Thyroid gland (tissue), 4 donors: Measurements from ENCODE around the gene PRODH2. TPM values are rescaled to one million over a fixed set of nuclear protein-coding genes. Genes with fewer than 3 reads are reported as not detected.

Source experiments
- DNase-seq, 2 donors: peaks; one replicate each; pipeline ENCODE4 v3.0.0-alpha.2; 2019
- H3K27ac ChIP-seq, 3 donors: fragments of 200-600 bp; sonication (generic); 1 replicate in 2 of 3; 2 replicates in 1 of 3; pipeline ENCODE4 v1.5.1; 2016 to 2019; ENCODE audit warnings: mild to moderate bottlenecking in 1 of 3, moderate library complexity in 1 of 3
- H3K27me3 ChIP-seq: fragments of 200-600 bp; sonication (generic); one replicate; pipeline ENCODE4 v1.5.1; 2019
- H3K36me3 ChIP-seq, 2 donors: fragments of 200-600 bp; sonication (generic); one replicate each; pipeline ENCODE4 v1.5.1; 2016 to 2019
- H3K4me1 ChIP-seq, 2 donors: fragments of 200-600 bp; sonication (generic); one replicate each; pipeline ENCODE4 v1.5.1; 2017 to 2019
- H3K4me3 ChIP-seq, 3 donors: fragments of 200-600 bp; sonication (generic); replicated peaks in 1 of 3; 1 replicate in 2 of 3; 2 replicates in 1 of 3; pipeline ENCODE4 v1.5.1; 2016; ENCODE audit warnings: mild to moderate bottlenecking in 1 of 3
- H3K9me3 ChIP-seq: fragments of 200-600 bp; sonication (generic); one replicate; pipeline ENCODE4 v1.5.1; 2017
- POLR2A ChIP-seq, 2 donors: fragments of 450-650 bp; IDR thresholded peaks; one replicate each; pipeline ENCODE4 v1.6.1; 2017; ENCODE audit warnings: antibody characterized with exemption in 2 of 2, mild to moderate bottlenecking in 2 of 2, moderate library complexity in 1 of 2
- WGBS, 2 donors: methylation state at CpG; one replicate each; pipeline ENCODE4 v1.1.5; 2017; 5-methylcytosine and 5-hydroxymethylcytosine counted together
- intact Hi-C: fragments of 100-400 bp; cut with DNase I; formaldehyde crosslinking; loops from one replicate; pipeline ENCODE4 v1.15.1; 2023
- total RNA-seq, 4 donors: library from RNA; depleted of rRNA; stranded (reverse); fragments of >200 nt; gene quantifications; one replicate each; pipeline ENCODE4 v1.2.3, GENCODE V29; 2016
- TF ChIP-seq, protein P1 (sequence below), 6 experiments: fragments of 200-600 bp in 3 of 6; fragments of 450-650 bp in 3 of 6; sonication (generic) in 3 of 6; IDR thresholded peaks; one replicate each; pipeline ENCODE4 v1.5.1; 2016 to 2019; ENCODE audit warnings: antibody characterized with exemption in 6 of 6, mild to moderate bottlenecking in 2 of 6, inconsistent platforms in 1 of 6, moderate library complexity in 1 of 6

The PRODH2 gene
- total RNA-seq, 4 donors from 2014 or later, result not detected

GRCh38 chr19:35755131-35755549 lies 57.5 kb downstream of the PRODH2 start:
- 47 to 55% methylated on average over 15 to 16 of the region's 17 CpGs for WGBS, 2 donors
- TF ChIP-seq, protein P1, sequence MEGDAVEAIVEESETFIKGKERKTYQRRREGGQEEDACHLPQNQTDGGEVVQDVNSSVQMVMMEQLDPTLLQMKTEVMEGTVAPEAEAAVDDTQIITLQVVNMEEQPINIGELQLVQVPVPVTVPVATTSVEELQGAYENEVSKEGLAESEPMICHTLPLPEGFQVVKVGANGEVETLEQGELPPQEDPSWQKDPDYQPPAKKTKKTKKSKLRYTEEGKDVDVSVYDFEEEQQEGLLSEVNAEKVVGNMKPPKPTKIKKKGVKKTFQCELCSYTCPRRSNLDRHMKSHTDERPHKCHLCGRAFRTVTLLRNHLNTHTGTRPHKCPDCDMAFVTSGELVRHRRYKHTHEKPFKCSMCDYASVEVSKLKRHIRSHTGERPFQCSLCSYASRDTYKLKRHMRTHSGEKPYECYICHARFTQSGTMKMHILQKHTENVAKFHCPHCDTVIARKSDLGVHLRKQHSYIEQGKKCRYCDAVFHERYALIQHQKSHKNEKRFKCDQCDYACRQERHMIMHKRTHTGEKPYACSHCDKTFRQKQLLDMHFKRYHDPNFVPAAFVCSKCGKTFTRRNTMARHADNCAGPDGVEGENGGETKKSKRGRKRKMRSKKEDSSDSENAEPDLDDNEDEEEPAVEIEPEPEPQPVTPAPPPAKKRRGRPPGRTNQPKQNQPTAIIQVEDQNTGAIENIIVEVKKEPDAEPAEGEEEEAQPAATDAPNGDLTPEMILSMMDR (IDR thresholded peaks at IDR 0.05), result no peak

GRCh38 chr19:35754370-35755130 lies 58.1 kb downstream of the PRODH2 start:
- no peak overlapping the region for H3K4me3 ChIP-seq
- H3K9me3 ChIP-seq, result no peaks in the 10 kb centered on the region
- H3K27ac ChIP-seq, result peak overlapping the region; percentile 30 to 58 (median 52)
- H3K4me1 ChIP-seq, result peaks cover 13 to 25% of the 10 kb centered on the region in 2 donors
- no peaks in the 10 kb centered on the region for H3K27me3 ChIP-seq
- WGBS, 2 donors, result 82 to 89% methylated on average over 13 of the region's 13 CpGs
- H3K36me3 ChIP-seq, result peaks cover 18 to 21% of the 10 kb centered on the region in 2 donors
- DNase-seq, result no peak
- no peak for TF ChIP-seq POLR2A (IDR thresholded peaks at IDR 0.05)
- TF ChIP-seq, protein P1 (IDR thresholded peaks at IDR 0.05), result no peak
- intact Hi-C loops, result loop anchor here (10.0 kb wide), 1 partner anchor 180 kb away; the partner anchor contains the start of gene LRFN3

More at GRCh38 chr19:35755131-35755549, 57.5 kb downstream of the PRODH2 start:
- H3K4me1 ChIP-seq, result peaks cover 13 to 20% of the 10 kb centered on the region in 2 donors
- DNase-seq, result no peak
- H3K36me3 ChIP-seq, result peaks cover 18 to 21% of the 10 kb centered on the region in 2 donors
- H3K27me3 ChIP-seq, result no peaks in the 10 kb centered on the region
- H3K27ac ChIP-seq, result peak overlapping the region; percentile 30 to 58 (median 52)
- H3K4me3 ChIP-seq, result no peak overlapping the region
- intact Hi-C loops, result loop anchor here (10.0 kb wide), 1 partner anchor 180 kb away; the partner anchor contains the start of gene LRFN3
- H3K9me3 ChIP-seq, result no peaks in the 10 kb centered on the region

- peaks cover 18 to 21% of the 10 kb centered on the region in 2 donors for H3K36me3 ChIP-seq
- intact Hi-C loops, result loop anchor here (10.0 kb wide), 1 partner anchor 181 kb away; the partner anchor contains the start of gene LRFN3
- no peak overlapping the region for H3K4me3 ChIP-seq
- no peaks in the 10 kb centered on the region for H3K27me3 ChIP-seq
- TF ChIP-seq, protein P1 (IDR thresholded peaks at IDR 0.05), result no peak
- TF ChIP-seq POLR2A (IDR thresholded peaks at IDR 0.05), result no peak
- DNase-seq, result no peak
- H3K27ac ChIP-seq, result no peak overlapping the region
- WGBS, 2 donors, result 91 to 94% methylated on average over 15 to 17 of the region's 20 CpGs
- peaks cover 15 to 26% of the 10 kb centered on the region in 2 donors for H3K4me1 ChIP-seq
- H3K9me3 ChIP-seq, result no peaks in the 10 kb centered on the region
Observed at GRCh38 chr19:35753634-35754369, 58.8 kb downstream of the PRODH2 start.

- Histone ChIP-seq H3K4me3 (no peak overlapping the region), H3K4me1 (peaks cover 14 to 23% of the 10 kb centered on the region in 2 donors), H3K9me3 (no peaks in the 10 kb centered on the region), H3K27me3 (no peaks in the 10 kb centered on the region), H3K36me3 (peaks cover 18 to 21% of the 10 kb centered on the region in 2 donors), H3K27ac (no peak overlapping the region)
- no peak for TF ChIP-seq POLR2A (IDR thresholded peaks at IDR 0.05)
- TF ChIP-seq, protein P1 (IDR thresholded peaks at IDR 0.05), result no peak
- DNase-seq, result no peak
- 93 to 97% methylated on average over 12 to 20 of the region's 20 CpGs for WGBS, 2 donors
- intact Hi-C loops, result loop anchor here (10.0 kb wide), 1 partner anchor 182 kb away; the partner anchor contains the start of gene LRFN3
Observed at GRCh38 chr19:35752746-35753350, 59.8 kb downstream of the PRODH2 start.
